ENCODE results near the gene INPPL1.

DNA sequence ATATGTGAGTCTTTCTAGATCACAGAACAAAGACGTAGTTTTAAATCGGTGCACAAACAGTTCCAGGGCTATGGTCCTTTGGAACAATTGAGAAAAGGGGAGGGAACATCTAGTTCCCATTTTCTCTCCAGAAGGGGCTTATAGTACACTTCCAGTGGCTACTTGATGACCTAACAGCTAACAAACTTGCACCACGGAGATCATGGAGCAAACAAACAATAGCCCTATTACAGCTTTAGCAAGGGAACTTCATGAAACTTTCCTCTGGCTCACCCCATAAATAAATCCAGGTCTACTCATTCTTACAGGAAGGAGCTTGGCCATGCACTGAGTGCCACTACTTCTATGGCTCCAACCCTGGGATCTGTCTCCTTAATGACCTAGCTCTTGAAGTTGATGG, 16.3 kb upstream of the INPPL1 start:
- TF ChIP-seq POLR2A (IDR thresholded peaks at IDR 0.05), result no peak
- TF ChIP-seq, protein P1, sequence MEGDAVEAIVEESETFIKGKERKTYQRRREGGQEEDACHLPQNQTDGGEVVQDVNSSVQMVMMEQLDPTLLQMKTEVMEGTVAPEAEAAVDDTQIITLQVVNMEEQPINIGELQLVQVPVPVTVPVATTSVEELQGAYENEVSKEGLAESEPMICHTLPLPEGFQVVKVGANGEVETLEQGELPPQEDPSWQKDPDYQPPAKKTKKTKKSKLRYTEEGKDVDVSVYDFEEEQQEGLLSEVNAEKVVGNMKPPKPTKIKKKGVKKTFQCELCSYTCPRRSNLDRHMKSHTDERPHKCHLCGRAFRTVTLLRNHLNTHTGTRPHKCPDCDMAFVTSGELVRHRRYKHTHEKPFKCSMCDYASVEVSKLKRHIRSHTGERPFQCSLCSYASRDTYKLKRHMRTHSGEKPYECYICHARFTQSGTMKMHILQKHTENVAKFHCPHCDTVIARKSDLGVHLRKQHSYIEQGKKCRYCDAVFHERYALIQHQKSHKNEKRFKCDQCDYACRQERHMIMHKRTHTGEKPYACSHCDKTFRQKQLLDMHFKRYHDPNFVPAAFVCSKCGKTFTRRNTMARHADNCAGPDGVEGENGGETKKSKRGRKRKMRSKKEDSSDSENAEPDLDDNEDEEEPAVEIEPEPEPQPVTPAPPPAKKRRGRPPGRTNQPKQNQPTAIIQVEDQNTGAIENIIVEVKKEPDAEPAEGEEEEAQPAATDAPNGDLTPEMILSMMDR (IDR thresholded peaks at IDR 0.05), result no peak

Data from body of pancreas (tissue), 4 donors.